LHCN-M2 (cell line): ENCODE results near the gene CHST11. TPM values are rescaled to one million over a fixed set of nuclear protein-coding genes. Genes with fewer than 3 reads are reported as not detected.
"Not testable (repeated sequence)": the region's sequence is repeated elsewhere in the genome, so short reads cannot be mapped to it uniquely, and the experiment has no call there.

Source experiments
- DNase-seq: peaks from one replicate; pipeline ENCODE4 v3.0.0-alpha.2; 2012; ENCODE audit warnings: low read depth
- total RNA-seq: library from RNA; depleted of rRNA; stranded (reverse); fragments of >200 nt; gene quantifications from 2 replicates; pipeline ENCODE4 v1.2.3, GENCODE V29; 2014

The CHST11 gene
- total RNA-seq, 1 experiment from 2014 or later = 3.4 TPM

DNA sequence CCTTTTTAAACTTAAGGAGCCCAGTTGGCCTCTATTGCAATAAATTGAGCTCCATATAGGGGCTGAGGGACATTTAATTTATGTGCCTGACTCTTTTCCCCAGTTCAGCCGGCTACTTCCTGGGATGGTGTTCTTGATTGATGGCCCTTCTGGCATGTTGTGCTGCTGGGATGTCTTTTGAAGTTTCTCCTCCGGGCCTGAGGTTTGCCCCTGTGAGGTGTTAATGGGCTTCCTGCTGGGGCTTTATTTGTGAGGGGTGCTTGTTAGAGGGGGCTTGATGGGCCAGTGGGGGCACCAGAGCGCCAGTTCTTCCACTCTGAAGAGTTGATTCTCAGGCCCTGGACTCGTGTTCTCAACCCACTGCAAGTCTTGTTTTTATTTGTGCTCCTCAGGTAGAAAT is 69.6 kb downstream of the CHST11 start:
- no peak for DNase-seq

DNA sequence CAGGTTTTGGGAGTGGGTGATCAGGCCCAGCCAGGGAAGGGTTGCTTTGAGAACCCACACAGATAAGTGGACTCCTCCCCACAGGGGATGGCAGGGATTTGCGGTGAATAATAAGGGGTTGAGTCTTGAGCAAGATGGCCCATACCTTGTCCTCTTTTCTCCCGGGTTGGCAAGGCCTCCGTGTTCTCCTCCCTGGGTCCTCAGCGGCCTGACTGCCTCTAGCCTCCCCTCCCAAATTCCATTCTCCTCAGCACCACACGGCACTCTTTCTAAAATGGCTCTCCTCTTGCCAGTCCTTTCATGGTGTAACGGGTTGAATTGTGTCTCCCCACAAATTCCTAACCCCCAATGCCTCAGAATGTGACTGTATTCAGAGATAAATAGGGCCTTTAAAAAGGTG is 70.0 kb downstream of the CHST11 start:
- DNase-seq = no peak

DNA sequence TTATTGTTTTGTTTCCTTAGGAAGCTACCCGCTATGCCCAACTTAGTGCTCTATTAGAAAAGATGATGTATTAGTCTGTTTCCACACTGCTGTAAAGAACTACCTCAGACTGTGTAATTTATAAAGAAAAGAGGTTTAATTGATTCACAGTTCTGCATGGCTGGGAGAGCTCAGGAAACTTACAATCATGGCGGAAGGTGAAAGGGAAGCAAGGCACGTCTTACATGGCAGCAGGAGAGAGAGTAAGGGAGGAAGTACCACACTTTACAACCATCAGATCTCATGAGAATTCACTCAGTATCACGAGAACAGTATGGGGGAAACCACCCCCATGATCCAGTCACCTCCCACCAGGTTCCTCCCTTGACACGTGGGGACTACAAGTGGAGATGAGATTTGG is 70.9 kb downstream of the CHST11 start:
- DNase-seq = not testable (repeated sequence)

GRCh38 chr12:104529130-104529874 is 72.6 kb downstream of the CHST11 start:
- no peak for DNase-seq

DNA sequence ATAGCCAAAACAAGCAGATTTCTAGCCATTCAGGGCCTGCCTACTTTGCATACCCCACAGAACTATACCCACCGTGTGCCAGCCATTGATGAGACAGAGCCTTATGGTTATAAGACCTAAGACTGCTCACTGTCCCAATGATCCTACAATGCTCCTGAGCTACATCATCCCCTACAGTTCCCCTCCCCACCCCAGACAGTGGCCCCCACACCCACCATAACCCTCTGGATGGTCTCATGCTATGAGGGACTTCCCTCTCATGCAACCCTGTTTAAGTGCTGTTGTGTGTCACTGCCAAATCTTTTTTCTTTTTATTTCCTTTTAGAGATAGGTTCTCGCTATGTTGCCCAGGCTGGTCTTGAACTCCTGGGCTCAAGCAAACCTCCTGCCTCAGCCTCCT is 75.9 kb downstream of the CHST11 start:
- no peak for DNase-seq

GRCh38 chr12:104533134-104533533 is 76.4 kb downstream of the CHST11 start:
- DNase-seq = no peak

GRCh38 chr12:104534162-104534856 is 77.6 kb downstream of the CHST11 start:
- DNase-seq = no peak

DNA sequence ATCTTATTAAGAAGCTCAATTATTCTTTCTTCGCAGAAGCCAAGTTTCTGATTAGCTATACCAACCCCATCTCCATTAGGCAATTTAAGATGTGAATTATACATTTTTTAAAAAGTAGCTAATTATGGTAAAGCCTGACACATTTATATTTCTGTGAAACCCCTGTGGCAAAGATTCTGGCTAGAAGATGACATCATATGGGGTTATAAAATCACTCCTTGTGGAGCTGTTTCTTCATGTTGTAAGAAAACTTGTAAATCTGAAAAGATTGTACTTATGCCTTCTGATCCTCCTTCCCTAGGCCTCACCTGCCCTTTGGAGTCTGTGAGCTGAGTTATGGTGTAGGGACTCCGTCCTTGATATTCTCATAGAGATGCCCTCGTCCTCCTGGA is 78.1 kb downstream of the CHST11 start:
- DNase-seq = no peak

GRCh38 chr12:104535369-104535768 is 78.6 kb downstream of the CHST11 start:
- DNase-seq = no peak

DNA sequence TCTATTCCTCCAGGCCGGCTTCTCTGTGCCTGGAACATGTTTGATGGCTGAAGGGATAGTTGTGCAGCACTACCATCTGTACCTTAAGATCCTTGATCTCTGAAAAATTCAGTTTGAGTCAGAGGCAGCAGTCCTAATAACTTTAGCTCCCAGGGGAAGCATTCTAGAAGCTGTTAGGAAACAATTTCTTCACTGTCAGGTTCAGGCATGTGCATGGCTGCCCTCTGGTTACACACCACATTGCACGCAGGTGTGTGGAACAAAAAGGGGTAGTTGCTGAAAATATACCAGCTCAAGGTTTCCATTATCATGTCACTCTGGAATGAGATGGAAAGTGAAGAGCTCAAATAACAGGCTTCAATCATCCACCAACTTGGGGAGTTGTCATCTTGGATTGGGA is 80.1 kb downstream of the CHST11 start:
- DNase-seq = no peak

GRCh38 chr12:104538056-104538455 is 81.3 kb downstream of the CHST11 start:
- DNase-seq = no peak

- no peak for DNase-seq
Measured at GRCh38 chr12:104538891-104539462, 82.2 kb downstream of the CHST11 start.

DNA sequence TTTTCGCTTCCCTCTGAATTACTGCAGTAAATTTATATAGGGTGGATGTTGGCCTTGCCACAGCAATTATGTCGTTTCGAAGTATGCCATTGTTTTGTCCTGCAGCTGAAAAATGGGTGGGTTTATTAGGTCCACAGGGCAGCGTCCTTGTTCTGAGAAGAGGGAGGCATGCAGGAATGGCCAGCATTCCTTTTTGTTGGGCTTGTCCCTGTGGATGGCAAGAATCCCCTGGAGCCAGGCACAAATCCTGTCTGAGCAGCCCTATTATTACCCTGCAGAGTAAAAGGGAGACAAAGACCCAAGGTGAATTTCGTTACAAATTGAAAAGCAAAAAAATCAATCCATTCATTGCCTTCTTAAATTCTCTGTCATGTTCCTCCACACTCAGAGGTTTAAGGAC is 88.1 kb downstream of the CHST11 start:
- no peak for DNase-seq

- DNase-seq = no peak
Measured at GRCh38 chr12:104546575-104546974, 89.8 kb downstream of the CHST11 start.

DNA sequence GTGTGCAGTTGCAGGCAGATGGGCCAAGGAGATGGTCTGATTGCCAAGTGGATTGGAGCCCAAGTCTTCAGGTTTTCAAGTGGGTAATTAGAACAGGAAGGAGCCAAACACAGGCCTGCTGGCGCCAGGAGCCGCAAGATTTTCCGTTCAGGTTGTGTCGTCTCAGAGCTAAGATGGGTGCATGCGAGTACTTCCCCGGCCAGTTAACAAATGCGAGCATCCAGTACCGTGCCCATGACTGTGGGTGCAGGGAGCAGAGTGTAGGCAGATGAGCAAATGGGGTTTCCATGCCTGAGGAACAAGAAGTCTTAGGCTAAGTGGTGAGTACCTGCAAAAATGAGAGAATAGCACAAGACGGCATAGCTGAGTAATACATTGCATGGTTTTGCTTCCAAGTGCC is 90.5 kb downstream of the CHST11 start:
- no peak for DNase-seq

DNA sequence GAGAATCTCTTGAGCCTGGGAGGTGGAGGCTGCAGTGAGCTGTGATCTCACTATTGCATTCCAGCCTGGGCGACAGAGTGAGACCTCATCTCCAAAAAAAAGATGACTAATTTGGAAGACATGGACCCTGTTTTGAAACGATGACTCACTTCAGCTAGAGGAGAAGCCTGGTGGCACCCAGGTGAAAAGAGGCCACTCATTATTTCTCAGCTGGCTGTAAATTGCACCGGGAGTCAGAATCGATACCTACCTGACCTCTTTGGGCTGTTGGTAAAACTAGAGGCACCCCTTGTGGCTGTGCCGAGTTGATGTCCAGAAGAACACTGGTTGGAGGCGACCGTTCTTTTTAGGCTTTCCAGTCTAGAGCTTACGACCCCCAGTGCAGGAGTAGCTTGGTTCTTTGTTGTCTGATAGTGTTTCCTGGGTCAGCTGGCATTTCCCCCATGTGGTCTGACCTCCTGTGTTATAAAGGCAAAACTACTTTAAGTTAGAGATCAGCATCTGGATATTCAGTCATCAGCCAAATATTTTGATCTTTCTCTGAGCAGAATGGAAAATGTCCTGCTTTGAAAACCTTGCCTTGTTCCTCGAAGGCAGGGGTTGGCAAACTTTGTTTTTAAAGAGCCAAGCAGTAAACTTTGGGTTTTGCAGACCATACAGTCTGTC is 93.2 kb downstream of the CHST11 start:
- DNase-seq = peak; percentile 5

DNA sequence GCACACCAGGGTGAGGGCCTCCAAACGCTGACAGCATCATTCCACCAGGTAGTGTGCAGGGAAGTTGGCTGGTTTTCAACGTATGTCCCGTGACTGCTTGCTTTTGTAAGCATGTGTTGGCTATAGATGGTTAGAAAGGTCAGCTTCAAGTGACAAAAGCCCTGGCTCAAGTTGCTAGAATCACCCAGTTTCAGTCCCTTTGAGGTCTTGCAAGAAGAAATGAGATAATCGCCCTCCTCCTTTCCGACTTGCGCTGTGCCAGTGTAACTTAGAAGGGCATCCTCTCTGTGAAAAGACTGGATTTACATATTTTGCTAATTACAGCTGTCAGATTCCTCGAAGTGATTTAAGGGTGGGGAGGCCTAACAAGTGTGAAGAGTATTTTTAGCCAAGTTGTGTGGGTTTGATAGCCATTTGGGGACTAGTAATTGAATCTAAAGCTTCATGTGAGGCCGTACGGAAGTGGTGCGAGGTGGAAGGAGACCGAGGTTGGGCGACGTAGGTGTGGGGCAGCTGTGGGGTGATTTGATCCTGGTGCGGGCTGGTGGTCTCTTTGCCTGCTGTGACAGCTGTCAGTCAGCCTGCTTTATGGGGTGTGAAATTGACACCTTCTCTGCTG is 94.7 kb downstream of the CHST11 start:
- DNase-seq = no peak

GRCh38 chr12:104553421-104553820 is 96.7 kb downstream of the CHST11 start:
- DNase-seq = no peak

DNA sequence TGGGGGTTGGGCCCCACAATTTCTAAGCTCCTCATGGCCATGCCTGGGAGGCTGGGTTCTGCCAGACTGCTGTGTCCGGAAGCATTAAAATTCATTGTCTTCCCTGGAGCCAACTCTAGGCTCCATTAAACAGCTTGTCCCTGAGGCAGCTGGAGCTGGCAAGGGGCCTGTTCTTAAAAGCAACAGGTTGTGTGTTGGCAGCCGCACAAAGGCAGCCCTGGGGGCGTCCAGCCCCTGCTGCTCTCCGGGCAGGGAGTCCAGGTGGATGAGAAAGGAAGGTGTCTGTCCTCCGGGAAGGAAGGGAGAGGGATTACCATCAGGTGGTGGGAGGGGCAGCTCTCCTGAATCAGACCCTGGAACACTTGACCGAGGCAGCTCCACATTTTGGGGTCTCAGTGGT is 98.9 kb downstream of the CHST11 start:
- no peak for DNase-seq

GRCh38 chr12:104557488-104558195 is 100.9 kb downstream of the CHST11 start:
- no peak for DNase-seq

DNA sequence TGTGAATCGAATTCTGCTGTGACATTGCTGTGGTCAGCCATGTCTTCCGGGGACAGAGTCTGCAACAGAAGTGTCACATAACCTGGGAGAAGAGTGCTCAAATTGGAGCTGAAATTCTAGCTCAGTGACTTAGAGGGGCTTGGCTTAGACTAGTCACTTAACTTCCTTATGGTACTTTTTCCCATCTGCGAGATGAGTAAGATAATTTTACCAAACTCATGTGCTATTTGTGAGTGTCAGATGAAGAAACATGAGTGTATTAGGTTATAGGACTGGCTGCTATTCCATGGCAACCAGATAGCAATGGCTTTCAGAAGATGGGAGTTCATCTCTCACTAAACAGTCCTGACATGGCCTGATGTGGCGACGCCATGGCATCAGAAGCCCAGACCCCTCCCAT is 104.1 kb downstream of the CHST11 start:
- DNase-seq = no peak
